ENCODE data around the gene RGS3. TPM values are rescaled to one million over a fixed set of nuclear protein-coding genes. Genes with fewer than 3 reads are reported as not detected.

Gene RGS3
- total RNA-seq, 4 donors from 2014 or later: 16.2 to 75.6 (median 54.9) TPM

DNA sequence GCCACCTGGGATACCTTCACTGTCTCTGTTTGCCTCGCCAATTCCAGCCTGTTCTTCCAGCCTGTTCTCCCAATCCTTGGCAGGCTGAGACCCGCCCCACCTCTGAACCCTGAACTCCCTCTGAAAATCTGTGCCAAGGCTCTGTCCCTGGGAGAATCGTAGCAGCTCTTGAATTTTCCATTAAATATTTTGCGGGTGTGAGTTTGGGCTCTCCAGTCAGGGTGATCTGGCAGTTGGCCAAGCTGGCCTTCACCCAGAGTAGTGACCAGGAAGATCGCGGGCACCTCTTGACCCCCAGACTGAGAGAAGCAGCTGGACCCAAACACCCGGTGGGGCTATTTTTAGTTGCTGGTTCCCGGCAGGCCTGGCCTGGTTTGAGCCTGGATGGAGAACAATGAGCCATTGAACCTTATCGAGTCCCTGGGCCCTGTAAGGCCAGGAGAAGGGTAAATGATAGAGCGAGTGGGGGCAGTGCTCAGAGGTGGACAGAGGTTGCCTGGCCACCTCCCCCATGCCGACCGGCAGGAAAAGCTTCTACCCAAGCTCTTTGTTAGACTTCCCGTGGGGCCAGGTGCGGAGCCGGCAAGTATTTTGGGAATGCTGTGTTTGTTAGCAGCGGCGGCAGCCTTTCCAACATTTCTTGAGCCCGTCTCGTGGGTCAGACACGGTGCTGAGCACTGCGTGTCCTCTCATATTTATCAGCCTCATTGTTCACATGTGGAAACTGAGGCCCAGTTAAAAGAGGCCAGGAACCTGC, 146.2 kb downstream of the RGS3 start:
- Histone ChIP-seq H3K4me1 (peaks cover 7 to 9% of the 10 kb centered on the region in 2 donors), H3K27me3 (no peaks in the 10 kb centered on the region), H3K4me3 (no peak overlapping the region), H3K36me3 (no peaks in the 10 kb centered on the region), H3K27ac (peak overlapping the region; percentile 38 to 53), H3K9me3 (no peaks in the 10 kb centered on the region)
- intact Hi-C loops (cut with DNase I; ENCODE audit: low total_unique reads): no loop called here
- TF ChIP-seq, protein P1, sequence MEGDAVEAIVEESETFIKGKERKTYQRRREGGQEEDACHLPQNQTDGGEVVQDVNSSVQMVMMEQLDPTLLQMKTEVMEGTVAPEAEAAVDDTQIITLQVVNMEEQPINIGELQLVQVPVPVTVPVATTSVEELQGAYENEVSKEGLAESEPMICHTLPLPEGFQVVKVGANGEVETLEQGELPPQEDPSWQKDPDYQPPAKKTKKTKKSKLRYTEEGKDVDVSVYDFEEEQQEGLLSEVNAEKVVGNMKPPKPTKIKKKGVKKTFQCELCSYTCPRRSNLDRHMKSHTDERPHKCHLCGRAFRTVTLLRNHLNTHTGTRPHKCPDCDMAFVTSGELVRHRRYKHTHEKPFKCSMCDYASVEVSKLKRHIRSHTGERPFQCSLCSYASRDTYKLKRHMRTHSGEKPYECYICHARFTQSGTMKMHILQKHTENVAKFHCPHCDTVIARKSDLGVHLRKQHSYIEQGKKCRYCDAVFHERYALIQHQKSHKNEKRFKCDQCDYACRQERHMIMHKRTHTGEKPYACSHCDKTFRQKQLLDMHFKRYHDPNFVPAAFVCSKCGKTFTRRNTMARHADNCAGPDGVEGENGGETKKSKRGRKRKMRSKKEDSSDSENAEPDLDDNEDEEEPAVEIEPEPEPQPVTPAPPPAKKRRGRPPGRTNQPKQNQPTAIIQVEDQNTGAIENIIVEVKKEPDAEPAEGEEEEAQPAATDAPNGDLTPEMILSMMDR (IDR thresholded peaks at IDR 0.05): no peak
- no peak for TF ChIP-seq POLR2A (IDR thresholded peaks at IDR 0.05)
- DNase-seq: peak; percentile 77 to 80

DNA sequence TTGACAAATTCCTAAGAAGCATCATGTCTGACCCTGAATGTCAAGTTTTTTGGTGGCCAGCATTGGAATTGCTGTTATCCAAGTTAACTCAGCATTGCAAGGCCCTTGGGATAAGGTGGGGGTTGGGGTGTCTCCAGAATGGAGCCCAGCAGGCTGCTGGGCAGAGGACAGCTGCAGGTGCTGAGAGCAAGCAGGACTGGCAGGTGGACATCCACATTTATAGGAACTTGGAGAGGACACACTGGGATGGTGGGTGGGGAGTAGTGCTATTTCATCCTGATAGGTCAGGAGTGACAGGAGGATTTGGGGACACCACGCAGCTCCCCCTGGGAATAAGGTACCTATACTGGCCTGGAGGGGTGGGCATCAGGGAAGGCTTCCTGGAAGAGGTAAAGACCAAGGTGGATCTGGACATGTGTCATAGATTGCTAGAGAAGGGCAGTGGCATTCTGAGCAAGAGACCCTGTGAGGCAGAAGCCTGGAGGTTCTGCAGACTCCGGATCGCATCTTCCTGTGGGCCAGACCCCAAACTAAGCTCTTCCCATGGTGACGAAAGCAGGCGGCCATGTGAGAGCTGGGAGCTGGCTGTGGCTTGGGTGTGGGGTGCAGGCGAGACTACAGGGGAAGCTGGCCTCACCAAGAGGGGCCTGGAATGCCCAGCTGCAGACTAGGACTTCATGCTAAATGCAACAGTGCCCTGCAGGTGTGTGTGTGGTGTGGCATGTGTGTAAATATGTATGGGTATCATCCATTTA, 148.1 kb downstream of the RGS3 start:
- intact Hi-C loops (cut with DNase I; ENCODE audit: low total_unique reads): no loop called here
- Histone ChIP-seq H3K36me3 (no peaks in the 10 kb centered on the region), H3K27ac (no peak overlapping the region), H3K4me3 (no peak overlapping the region), H3K9me3 (no peaks in the 10 kb centered on the region), H3K4me1 (peaks cover 8 to 16% of the 10 kb centered on the region in 2 donors), H3K27me3 (no peaks in the 10 kb centered on the region)
- TF ChIP-seq POLR2A (IDR thresholded peaks at IDR 0.05): no peak
- TF ChIP-seq, protein P1 (IDR thresholded peaks at IDR 0.05): no peak
- no peak for DNase-seq

DNA sequence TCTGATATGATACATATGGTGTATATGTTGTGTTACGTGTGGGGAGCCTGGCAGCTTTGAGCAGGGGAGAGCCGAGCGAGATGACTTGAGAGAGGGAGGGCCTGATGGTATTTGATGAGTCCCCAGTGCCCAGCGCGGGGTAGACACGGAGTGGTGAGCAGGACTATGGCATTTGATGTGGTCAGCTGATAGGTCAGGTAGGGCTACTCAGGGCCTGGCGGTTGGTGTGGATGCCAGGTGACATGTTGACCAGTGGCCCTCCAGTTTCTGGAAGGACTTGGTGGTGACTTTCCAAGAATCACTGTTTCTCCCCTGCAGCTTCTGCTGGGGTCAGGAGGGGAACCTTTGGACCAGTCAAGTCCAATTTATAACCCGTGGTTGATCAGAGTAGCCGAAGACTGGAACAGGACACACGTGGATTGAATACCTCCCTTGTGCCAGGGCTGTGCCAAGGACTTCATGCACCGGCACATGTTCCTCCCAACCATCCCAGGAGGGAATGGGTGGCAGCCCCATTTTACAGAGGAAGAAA, 148.8 kb downstream of the RGS3 start:
- Histone ChIP-seq H3K27me3 (no peaks in the 10 kb centered on the region), H3K4me1 (peaks cover 8 to 16% of the 10 kb centered on the region in 2 donors), H3K4me3 (no peak overlapping the region), H3K9me3 (no peaks in the 10 kb centered on the region), H3K36me3 (no peaks in the 10 kb centered on the region), H3K27ac (no peak overlapping the region)
- TF ChIP-seq, protein P1 (IDR thresholded peaks at IDR 0.05): no peak
- intact Hi-C loops (cut with DNase I; ENCODE audit: low total_unique reads): no loop called here
- DNase-seq: no peak

DNA sequence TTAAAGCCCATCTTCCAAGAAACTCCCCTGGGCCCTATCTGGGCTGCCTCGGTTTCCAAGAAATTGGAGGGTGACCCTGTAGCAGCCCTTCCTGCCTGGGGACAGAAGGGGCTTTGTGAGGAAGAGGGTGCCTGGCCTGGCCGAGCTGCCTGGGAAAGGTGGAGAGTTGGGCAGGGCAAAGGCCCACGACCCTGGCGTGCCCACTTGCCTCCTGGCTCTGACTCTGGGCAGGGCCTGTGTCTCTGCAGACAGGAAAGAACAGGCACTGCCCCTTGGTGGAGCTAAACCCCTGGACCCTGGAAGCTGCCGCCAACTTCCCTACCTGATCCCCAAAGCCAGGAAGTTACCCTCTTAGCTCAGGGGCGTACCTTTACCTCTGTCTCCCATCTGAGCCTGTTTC, 149.3 kb downstream of the RGS3 start:
- intact Hi-C loops (cut with DNase I; ENCODE audit: low total_unique reads): no loop called here
- DNase-seq: no peak
- no peaks in the 10 kb centered on the region for H3K27me3 ChIP-seq
- H3K36me3 ChIP-seq: no peaks in the 10 kb centered on the region
- no peaks in the 10 kb centered on the region for H3K9me3 ChIP-seq
- no peak overlapping the region for H3K27ac ChIP-seq
- H3K4me1 ChIP-seq: peaks cover 8 to 16% of the 10 kb centered on the region in 2 donors
- no peak overlapping the region for H3K4me3 ChIP-seq
- no peak for TF ChIP-seq POLR2A (IDR thresholded peaks at IDR 0.05)
- TF ChIP-seq, protein P1 (IDR thresholded peaks at IDR 0.05): no peak
